Body of pancreas (tissue), 4 donors: ENCODE results near the gene AGPAT4. TPM values are rescaled to one million over a fixed set of nuclear protein-coding genes. Genes with fewer than 3 reads are reported as not detected.

Source experiments
- ATAC-seq: fragments of 150-250 bp; one replicate; pipeline ENCODE4 v1.9.1; 2016
- DNase-seq, 4 donors: peaks; one replicate each; pipeline ENCODE4 v3.0.0-alpha.2; 2019
- H3K27ac ChIP-seq, 4 donors: fragments of 200-600 bp; sonication (generic); 1 replicate in 3 of 4; 2 replicates in 1 of 4; pipeline versions ENCODE4 v1.5.1 to v1.6.1; 2016 to 2019; ENCODE audit warnings: mild to moderate bottlenecking in 1 of 4, mixed read lengths in 1 of 4, moderate library complexity in 1 of 4
- H3K27me3 ChIP-seq, 2 donors: fragments of 200-600 bp; sonication (generic); one replicate each; pipeline ENCODE4 v1.6.0; 2016; ENCODE audit warnings: mild to moderate bottlenecking in 1 of 2
- H3K36me3 ChIP-seq, 2 donors: fragments of 200-600 bp; sonication (generic); replicated peaks in 1 of 2; 2 replicates each; pipeline ENCODE4 v1.5.1; 2016; ENCODE audit warnings: low read depth in 2 of 2; ENCODE audit not compliant: insufficient read depth in 1 of 2
- H3K4me1 ChIP-seq: fragments of 200-600 bp; sonication (generic); one replicate; pipeline ENCODE4 v1.6.0; 2016
- H3K4me3 ChIP-seq, 2 donors: fragments of 200-600 bp; sonication (generic); 1 replicate in 1 of 2; 2 replicates in 1 of 2; pipeline ENCODE4 v1.5.1; 2016 to 2019
- H3K9me3 ChIP-seq, 3 donors: fragments of 200-600 bp; sonication (generic); 1 replicate in 2 of 3; 2 replicates in 1 of 3; pipeline ENCODE4 v1.5.1; 2016
- CTCF ChIP-seq, 7 experiments: fragments of 450-650 bp in 4 of 7; fragments of 200-600 bp in 3 of 7; sonication (generic) in 3 of 7; IDR thresholded peaks; one replicate each; pipeline ENCODE4 v1.5.1; 2016 to 2019; ENCODE audit warnings: antibody characterized with exemption in 7 of 7
- POLR2A ChIP-seq, 3 donors: fragments of 450-650 bp; IDR thresholded peaks; one replicate each; pipeline ENCODE4 v1.6.1; 2016; ENCODE audit warnings: antibody characterized with exemption in 3 of 3, mild to moderate bottlenecking in 2 of 3
- WGBS, 2 donors: methylation state at CpG; one replicate each; pipeline ENCODE4 v1.1.5; 2017; 5-methylcytosine and 5-hydroxymethylcytosine counted together
- intact Hi-C: fragments of 100-400 bp; cut with DNase I; formaldehyde crosslinking; loops from one replicate; pipeline ENCODE4 v1.15.1; 2023
- total RNA-seq, 2 donors: library from RNA; depleted of rRNA; stranded (reverse); fragments of >200 nt; gene quantifications; one replicate each; pipeline ENCODE4 v1.1.0, GENCODE V29; 2016

Gene AGPAT4
- total RNA-seq, 2 donors from 2014 or later, result 1.3 to 2.6 TPM

- intact Hi-C loops, result no loop called here
- no peak for ATAC-seq
- WGBS, 2 donors, result 87 to 91% methylated on average over 3 of the region's 3 CpGs
Observed at GRCh38 chr6:161223646-161224045, 50.2 kb downstream of the AGPAT4 start.

GRCh38 chr6:161222706-161223234, 51.1 kb downstream of the AGPAT4 start:
- ATAC-seq, result no peak
- no peaks in the 10 kb centered on the region for H3K9me3 ChIP-seq
- intact Hi-C loops, result no loop called here
- H3K4me3 ChIP-seq, result no peak overlapping the region
- H3K27ac ChIP-seq, result no peak overlapping the region
- no peak for TF ChIP-seq POLR2A (IDR thresholded peaks at IDR 0.05)
- no peak for TF ChIP-seq CTCF (IDR thresholded peaks at IDR 0.05)
- no peak for DNase-seq
- H3K4me1 ChIP-seq, result no peaks in the 10 kb centered on the region
- H3K27me3 ChIP-seq, result no peaks in the 10 kb centered on the region
- WGBS, 2 donors, result 90% methylated on average over 8 of the region's 8 CpGs
- H3K36me3 ChIP-seq, result no peaks in the 10 kb centered on the region

More at GRCh38 chr6:161223646-161224045, 50.2 kb downstream of the AGPAT4 start:
- no peaks in the 10 kb centered on the region for H3K9me3 ChIP-seq
- no peak for DNase-seq
- no peak for TF ChIP-seq CTCF (IDR thresholded peaks at IDR 0.05)
- TF ChIP-seq POLR2A (IDR thresholded peaks at IDR 0.05), result no peak
- H3K27ac ChIP-seq, result no peak overlapping the region
- H3K36me3 ChIP-seq, result no peaks in the 10 kb centered on the region
- H3K27me3 ChIP-seq, result no peaks in the 10 kb centered on the region
- peaks cover 1% of the 10 kb centered on the region for H3K4me1 ChIP-seq
- H3K4me3 ChIP-seq, result no peak overlapping the region

- DNase-seq (no peak), ATAC-seq (no peak)
- Histone ChIP-seq H3K4me1 (peaks cover 1% of the 10 kb centered on the region), H3K27me3 (no peaks in the 10 kb centered on the region), H3K9me3 (no peaks in the 10 kb centered on the region), H3K36me3 (no peaks in the 10 kb centered on the region), H3K27ac (no peak overlapping the region), H3K4me3 (no peak overlapping the region)
- intact Hi-C loops, result no loop called here
- WGBS, 2 donors, result 82 to 90% methylated on average over 6 of the region's 6 CpGs
- no peak for TF ChIP-seq POLR2A (IDR thresholded peaks at IDR 0.05)
- no peak for TF ChIP-seq CTCF (IDR thresholded peaks at IDR 0.05)
Observed at GRCh38 chr6:161220346-161220745, 53.5 kb downstream of the AGPAT4 start.

- intact Hi-C loops, result no loop called here
- ATAC-seq (no peak), DNase-seq (no peak)
- Histone ChIP-seq H3K9me3 (no peaks in the 10 kb centered on the region), H3K27ac (no peak overlapping the region), H3K4me1 (peaks cover 8% of the 10 kb centered on the region), H3K36me3 (no peaks in the 10 kb centered on the region), H3K4me3 (no peak overlapping the region), H3K27me3 (no peaks in the 10 kb centered on the region)
- WGBS, 2 donors, result 69 to 70% methylated on average over 2 of the region's 2 CpGs
- no peak for TF ChIP-seq POLR2A (IDR thresholded peaks at IDR 0.05)
- no peak for TF ChIP-seq CTCF (IDR thresholded peaks at IDR 0.05)
Observed at GRCh38 chr6:161219680-161220079, 54.2 kb downstream of the AGPAT4 start.

- H3K9me3 ChIP-seq, result no peaks in the 10 kb centered on the region
- no peaks in the 10 kb centered on the region for H3K36me3 ChIP-seq
- no peak for ATAC-seq
- H3K27ac ChIP-seq, result no peak overlapping the region
- no peaks in the 10 kb centered on the region for H3K27me3 ChIP-seq
- no peak overlapping the region for H3K4me3 ChIP-seq
- no peak for DNase-seq
- no peak for TF ChIP-seq POLR2A (IDR thresholded peaks at IDR 0.05)
- no peak for TF ChIP-seq CTCF (IDR thresholded peaks at IDR 0.05)
- WGBS, 2 donors, result 91 to 95% methylated on average over 5 of the region's 5 CpGs
- peaks cover 8% of the 10 kb centered on the region for H3K4me1 ChIP-seq
- intact Hi-C loops, result no loop called here
Observed at GRCh38 chr6:161218222-161218621, 55.6 kb downstream of the AGPAT4 start.
